ENCODE results near the gene PRR30.
"Not testable (repeated sequence)": the region's sequence is repeated elsewhere in the genome, so short reads cannot be mapped to it uniquely, and the experiment has no call there.

PRR30 gene
- total RNA-seq, result 0 reads per million in 3 experiments

DNA sequence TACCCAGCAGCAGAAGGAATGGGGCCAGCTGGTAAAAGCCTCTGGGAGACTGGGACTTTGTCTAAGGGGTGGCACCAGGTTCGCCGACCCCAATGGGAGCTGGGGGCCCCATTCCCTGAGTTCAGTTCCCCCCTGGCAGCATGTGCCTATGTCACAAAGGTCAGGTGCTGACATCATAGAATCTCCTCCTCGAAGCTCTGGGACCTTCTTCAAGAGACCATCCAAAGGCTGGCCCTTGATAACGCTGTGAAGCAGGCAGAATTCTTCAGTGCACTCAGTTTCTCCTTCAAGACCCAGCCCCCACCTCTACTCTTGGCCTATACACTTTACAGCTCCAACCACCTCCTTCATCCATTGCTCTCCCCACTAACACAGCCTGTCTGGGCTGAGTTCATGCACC lies at the start of gene PRR30:
TSS of gene PRR30 (minus strand) at position 101 of the 400 bp plus-strand sequence. CDS start 1,081 bp downstream, outside the sequence.
- no peak for DNase-seq

DNA sequence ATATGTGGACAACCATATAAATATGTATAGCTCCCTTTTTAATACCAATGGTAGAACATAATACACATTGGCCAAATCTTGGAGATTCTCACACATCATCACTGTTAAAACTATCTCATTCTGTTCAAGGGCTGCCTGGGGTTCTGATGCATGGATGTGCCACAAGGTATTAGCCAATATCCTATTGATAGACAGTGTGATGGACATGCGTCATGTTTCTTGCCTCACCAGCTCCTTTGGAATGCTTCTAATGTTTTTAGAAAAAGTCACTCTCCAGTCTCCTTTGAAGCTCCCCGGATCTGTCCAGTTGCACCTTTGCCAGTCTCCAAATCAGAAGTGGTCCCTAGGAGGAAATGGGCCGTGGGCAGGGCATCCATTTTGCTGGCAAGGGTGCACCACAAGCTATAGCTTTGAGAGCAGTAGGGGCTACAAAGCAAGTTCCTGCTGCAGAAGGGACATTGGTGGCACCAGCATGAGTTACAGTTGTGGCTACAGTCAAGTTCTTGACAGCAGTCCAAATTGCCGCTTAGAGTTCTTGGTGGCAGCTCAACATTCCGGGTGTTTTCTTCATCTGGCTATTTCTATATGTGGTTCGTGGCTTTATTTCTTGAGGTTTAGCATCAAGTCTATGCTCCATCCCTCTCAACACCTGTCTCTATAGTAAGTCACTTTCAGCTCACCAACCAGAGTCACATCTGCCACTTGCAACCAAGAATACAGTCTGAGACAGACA lies 47.6 kb upstream of the PRR30 start:
- DNase-seq, result no peak

DNA sequence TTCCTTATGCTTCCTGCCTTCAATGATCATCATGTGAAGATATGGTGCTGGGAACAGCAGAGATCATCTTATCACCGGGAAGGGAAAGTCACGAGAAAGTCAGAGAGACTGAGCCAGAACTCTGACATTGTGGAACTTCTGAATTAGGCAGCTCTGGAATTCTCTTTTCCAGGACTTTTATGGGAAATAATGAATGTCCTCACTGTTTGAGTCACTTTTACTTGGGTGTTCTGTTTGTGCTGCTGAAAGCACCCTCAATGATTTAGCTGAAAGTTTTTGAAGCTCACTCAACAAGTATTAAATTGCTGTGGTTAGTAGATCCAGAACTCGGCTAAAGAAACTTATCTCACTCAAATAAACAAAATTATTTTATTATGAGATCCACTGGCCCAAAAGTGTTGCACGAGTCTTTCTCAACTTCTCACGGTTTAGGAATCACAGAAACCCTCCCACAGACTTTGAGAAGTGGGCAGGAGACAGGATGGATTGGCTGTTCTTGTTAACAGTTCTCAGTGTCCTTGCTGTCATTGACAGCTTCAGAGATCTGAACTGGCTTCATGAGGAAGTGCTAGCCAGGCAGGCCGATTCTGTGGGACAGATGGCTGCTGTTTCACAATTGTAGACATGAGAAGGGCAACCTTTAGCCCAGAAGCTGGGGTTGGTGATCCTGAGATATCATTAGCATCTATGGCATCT lies 46.3 kb upstream of the PRR30 start:
- no peak for DNase-seq

DNA sequence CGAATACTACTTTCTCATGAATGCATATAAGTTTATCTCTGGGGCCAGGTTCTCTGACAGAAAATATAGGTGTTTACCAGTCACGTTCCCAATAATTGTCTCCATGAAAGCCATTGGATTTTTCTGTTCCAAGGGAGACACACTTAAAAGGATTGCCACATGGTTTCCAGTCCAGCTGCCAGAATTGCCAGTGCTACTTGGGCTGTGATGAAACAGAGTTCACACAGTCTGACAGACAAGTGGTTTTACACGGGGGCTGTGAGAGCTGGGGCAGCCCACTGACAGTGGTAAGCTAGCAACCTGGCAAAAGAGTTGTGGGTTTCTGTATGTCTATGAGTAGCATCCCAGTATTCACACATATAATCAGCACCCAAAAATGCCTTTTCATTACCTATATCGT lies 44.9 kb upstream of the PRR30 start:
- no peak for DNase-seq

DNA sequence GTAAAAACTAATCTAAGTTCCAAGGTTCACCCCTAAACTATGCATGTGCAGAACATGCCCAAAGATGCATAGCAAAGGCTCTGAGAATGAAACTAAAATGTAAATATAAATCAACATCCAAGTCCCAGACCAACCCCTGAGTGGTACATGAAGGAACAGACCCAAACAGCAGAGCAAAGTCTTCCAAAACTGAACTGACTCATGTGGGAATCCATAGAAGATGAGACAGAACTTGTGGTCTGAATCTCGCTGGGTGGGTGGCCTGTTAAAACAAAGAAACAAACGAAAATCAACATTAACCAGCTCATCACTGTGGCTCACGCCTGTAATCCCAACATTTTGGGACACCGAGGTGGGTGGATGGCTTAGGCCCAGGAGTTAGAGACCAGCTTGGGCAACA lies 43.1 kb upstream of the PRR30 start:
- no peak for DNase-seq

DNA sequence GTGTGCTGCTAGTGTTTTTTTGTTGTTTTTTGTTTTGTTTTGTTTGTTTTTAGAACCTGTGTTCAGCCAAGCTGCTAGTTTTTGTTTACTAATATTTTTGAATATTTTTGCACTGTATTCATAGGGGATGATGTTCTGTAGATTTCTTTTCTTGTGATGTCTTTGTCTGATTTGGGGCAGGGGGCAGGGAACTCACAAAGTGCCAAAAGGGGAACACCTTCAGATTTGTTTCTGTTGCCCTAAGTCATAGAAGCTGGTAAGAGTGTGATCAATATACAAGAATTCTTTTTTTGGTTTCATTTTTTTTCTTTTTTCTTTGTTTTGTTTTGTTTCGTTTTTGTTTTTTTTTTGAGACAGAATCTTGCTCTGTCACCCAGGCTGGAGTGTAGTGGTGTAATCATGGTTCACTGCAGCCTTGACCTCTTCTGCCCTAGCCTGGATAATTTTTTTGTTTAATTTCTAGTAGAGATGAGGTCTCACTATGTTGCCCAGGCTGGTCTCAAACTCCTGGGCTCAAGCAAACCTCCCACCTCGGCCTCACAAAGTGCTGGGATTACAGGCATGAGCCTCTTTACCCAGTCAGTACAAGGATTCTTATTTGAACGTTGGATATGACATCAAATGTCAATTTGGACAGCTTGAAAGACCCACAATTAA lies 40.3 kb upstream of the PRR30 start:
- no peak for DNase-seq

DNA sequence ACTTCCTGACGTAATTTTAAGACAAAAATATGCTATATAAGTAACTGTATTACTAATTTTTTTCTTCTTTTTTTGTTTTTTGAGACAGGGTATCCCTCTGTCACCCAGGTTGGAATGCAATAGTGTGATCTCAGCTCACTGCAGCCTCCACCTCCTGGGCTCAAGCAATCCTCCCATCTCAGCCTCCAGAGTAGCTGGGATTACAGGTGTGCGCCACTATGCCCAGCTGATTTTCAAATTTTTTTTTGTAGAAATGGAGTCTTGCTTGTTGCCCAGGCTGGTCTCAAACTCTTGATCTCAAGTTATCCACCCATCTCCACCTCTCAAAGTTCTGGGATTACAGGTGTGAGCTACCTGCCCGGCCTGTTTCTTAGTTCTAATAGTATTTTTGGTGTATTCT lies 39.3 kb upstream of the PRR30 start:
- DNase-seq, result no peak

DNA sequence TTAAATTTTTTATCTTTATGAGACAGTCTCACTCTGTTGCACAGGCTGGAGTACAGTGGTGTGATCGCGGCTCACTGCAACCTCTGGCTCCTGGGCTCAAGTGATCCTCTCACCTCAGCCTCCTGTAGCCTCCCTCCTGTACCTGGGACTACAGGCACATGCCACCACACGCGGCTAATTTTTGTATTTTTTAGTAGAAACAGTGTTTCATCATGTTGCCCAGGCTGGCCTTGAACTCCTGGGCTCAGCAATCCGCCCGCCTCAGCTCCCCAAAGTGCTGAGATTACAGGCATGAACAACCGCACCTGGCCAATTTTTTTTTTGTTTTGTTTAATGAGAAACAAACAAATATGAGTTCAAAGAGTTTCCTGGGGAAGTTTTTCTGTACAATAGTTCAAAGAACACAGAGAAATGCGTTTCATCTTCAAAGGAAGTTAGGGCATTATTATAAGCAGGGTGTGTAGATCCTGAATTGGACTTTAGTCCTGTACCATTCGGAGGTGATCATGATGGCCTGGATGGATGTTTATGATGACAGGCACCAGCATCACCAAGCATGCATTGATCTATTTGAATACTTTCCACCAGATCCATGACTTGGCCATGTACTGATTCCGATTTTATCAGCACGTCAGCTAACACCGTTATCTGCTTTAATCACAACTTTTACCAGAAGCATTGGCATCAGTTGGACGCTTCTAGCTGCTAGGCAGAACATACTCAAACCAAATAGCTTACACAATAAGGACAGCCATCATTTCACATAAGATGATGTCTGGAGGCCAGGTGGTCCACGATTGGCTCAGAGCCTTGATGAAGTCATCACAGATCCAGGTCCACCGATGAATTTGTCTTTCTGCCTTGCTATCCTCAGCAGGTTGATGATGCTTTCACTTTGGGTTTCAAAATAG lies 38.5 kb upstream of the PRR30 start:
- DNase-seq, result no peak

DNA sequence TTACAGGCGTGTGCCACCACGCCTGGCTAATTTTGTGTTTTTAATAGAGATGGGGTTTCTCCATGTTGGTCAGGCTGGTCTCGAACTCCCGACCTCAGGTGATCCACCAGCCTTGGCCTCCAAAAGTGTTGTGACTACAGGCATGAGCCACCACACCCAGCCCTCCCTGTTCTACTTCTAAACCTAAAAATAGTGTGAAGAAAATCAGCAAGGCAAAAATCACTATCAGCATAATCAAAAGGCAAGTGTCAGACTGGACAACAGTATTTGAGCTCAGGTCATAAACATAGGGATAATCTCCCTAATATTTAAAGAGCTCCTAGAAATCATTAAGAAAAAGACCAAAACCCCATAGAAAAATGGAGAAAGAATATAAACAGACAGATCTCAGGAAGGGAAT lies 36.6 kb upstream of the PRR30 start:
- not testable (repeated sequence) for DNase-seq

DNA sequence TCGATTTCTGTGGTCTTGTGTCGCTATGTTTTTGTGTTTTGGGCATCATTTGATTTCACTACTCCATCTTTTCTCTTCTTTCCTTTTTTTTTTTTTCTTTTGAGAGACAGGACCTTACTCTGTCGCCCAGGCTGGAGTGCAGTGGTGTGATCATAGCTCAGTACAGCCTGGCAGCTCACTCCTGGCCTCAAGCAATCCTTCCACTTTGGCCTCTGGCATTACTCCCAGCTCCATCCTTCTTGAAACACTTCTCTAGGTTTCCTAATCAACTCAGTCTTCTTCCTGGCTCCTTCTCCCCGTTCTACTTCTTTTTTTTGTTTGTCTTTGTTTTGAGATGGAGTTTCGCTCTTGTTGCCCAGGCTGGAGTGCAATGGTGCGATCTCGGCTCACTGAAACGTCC lies 36.1 kb upstream of the PRR30 start:
- no peak for DNase-seq

DNA sequence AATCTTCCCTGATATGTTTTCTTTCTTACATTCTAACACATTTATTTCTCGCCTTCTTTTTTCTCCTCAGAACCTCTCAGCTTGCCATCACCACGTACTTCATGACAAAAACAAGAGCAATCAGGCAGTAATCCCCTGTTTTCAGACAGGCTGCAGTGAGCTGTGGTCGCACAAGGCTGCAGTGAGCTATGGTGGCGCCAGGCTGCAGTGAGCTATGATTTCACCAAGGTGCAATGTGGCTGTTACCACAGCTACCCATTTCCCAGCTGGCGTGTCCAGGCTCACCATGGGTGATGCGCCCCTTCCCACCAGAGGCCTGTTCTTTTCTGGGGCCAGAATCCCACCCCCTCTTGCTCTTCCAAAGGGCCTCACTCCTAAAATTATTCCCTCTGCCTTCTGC lies 35.4 kb upstream of the PRR30 start:
- no peak for DNase-seq

DNA sequence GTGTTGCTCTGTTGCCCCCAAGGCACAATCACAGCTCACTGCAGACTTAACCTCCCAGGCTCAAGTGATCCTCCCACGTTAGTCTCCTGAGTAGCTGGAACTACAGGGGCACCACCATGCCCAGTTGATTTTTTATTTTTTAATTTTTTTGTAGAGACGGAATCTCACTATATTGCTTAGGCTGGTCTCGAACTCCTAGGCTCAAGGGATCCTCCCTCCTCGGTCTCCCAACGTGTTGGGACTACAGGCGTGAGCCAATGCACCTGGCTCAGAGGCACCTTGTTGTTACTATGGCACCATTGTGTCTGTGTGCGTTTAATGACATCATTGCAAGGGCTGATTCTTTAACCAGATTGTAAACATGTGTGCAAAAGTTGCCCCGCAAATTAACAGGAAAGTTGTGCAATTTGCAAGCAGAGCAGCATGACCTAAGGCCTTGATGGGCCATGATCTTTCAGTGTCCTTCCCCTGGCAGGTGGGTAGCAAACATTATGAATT lies 32.2 kb upstream of the PRR30 start:
- no peak for DNase-seq

DNA sequence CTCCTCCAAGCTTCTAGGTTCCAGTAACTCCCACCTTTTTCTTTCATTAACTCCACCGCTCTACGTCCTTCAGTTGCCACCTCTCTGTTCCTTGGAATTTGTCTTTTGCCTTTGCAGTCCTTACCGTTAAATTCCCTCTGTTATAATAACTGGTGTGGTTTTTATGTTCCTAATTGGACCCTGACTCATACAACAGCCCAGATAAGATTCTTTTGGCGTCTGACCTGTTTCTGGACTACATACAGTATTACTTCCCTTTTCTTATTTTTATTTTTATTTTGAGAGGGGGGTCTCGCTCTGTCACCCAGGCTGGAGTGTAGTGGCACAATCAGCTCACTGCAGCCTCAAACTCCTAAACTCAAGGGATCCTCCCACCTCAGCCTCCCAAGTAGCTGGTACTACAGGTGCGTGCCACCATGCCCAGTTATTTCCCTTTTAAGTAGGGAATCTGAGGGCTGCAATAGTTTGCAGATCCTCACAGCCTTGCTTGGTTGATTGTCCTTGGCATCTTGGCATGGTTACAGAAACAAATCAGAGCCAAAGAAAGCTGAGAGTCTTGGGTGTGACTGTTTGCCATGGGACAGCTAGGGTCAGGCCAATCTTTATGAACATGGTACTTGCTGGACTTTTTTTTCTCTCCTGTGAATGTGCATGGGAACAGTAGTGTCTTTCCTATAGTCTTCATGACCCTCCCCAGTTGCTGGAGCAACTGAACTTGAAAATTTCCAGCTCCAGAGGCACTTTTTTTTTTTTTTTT lies 31.5 kb upstream of the PRR30 start:
- no peak for DNase-seq

DNA sequence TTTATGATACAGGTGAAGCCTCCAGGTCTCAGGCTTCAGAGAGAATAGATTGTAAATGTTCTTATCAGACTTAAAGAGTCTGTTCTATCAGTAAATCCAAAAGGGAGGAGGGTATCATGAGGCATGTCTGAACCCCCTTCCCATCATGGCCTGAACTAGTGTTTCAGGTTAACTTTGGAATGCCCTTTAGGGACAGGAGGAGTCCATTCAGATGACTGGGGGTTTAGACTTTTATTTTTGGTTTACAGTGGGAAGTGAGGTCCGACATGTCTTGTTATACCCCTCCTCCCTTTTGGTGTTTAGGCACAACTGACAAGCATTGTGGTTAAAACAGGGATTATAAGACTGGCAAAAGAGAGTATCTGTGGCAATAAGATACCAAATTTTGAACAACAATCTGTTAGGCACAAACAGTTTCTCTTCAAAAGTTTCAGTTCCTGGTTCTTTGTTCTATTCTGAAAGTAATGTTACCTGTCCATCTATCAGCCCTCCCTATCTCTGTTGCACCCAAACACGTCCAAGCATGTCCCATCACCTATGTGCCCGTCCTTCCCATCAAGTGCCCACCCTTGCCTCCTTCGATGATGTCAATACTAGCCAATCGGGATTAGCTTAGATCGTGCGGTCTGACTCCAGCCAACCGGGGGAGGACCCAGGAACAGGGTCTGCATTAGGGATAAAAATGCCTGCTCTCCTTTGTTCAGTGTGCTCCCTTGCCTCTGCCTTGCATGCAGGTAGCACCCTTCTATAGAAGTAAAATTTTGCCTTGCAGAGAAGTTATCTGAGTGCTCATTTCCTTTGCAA lies 26.0 kb upstream of the PRR30 start:
- no peak for DNase-seq

DNA sequence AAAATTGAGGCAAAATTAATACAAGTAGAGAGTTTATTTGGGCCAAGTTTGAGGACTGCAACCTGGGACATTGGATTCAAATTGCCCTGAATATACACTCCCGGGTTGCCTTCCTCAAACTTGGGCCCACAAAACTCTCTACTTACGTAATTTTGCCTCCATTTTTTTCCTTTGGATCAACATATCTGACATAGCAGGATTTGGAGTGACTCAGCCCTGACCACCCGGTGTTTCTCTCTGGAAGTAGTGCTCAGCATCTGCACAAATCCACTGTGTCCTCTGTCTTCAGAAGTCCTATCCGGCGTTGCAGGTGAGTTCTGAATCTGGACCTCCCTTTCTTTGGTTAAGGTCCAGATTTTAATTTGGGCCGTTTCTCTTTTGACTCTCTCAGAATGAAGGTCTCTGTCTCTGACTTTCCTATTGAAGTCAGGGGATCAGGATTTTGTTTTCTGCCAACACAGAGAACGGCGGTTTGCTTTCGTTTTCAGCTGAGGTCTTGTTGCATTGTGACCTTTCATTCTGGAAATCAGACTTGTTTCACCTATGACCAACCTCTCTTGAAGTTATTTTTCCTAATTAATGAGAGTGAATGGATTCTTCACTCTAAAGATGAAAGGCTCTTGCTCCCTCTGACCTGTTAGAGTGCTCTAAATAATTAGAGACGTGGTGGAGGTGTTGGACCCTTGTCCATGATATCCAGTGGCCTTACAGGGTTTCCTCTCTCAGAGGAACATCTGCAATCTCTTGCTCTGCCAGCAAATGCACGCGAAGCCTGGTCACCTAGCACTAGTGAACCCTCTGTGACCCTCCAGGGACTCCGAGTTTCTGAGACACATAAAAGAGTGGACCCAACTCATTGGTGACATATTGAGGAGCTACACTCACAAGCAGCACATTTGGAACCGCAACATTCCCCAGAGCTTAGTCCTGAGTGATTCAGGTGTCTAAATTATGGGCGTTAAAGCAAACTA lies 23.2 kb upstream of the PRR30 start:
- no peak for DNase-seq

DNA sequence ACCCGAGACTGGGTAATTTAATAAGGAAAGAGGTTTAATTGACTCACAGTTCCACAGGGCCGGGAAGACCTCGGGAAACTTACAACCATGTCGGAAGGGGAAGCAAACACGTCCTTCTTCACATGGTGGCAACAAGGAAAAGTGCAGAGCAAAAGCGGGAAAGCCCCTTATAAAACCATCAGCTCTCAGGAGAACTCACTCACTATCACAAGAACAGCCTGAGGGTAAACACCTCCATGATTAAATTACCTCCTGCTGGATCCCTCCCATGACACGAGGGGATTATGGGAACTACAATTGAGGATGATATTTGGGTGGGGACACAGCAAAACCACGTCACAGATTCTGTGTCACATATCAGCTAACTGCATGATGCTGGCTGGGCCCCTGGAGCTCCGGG lies 21.0 kb upstream of the PRR30 start:
- DNase-seq, result no peak

DNA sequence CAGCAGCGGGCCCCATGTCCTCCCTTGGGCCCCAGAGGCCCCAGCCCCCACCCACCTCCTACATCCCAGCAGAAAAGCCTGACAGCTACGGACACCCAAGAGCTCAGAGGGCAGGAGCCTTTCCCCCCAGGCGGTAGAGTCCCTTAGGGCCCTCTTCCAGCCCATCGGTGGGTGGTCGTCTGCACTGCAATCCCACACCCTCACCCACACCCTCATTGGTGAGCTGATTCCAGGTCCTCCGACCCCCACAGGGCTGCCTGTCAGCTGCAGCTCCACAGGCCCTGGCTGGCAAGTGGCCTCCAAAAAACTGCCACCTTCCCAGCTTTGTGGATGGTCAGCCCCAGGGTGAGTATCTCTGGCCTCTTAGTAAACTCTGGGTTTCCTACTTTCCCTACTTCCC lies 20.1 kb upstream of the PRR30 start:
- no peak for DNase-seq

DNA sequence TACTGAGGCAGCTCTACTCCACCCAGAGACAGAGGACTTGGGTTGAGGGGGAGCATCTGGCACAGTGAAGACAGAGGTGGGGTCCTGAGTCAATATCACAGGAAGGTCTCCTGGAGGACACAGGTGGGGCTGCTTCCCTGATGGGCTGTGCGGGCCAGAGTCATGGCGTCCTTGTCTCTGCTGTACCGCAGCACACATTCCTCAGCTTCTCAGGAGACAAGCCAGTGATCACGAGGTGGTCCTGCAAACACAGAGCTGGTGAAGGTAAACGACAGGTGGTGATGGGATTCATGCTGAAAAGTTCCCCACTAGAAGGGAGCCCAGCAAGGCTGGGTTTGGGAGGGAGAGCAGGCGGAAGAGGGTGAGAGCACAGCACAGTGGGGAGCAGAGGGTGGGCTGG lies 19.3 kb upstream of the PRR30 start:
- DNase-seq, result no peak

DNA sequence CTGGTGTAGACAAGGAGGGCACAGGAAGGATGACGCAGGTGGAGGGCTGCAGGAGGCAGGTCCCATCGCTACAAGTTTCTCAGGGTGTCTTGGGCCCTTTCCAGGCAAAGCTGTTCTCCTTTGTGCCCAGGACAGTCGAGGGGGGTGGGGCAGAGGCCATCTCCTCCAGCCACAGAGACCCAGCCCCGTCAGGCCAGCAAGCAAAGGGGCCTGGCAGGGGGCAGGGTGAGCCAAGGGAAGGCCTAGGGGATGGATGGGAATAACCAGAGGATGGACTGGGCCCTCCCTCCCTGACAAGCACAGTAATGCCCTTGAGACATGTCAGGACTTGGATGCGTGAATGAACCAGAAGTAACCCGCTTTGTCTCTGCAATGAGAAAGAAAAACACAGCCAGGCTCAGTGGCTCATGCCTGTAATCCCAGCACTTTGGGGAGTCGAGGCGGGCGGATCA lies 15.9 kb upstream of the PRR30 start:
- no peak for DNase-seq

DNA sequence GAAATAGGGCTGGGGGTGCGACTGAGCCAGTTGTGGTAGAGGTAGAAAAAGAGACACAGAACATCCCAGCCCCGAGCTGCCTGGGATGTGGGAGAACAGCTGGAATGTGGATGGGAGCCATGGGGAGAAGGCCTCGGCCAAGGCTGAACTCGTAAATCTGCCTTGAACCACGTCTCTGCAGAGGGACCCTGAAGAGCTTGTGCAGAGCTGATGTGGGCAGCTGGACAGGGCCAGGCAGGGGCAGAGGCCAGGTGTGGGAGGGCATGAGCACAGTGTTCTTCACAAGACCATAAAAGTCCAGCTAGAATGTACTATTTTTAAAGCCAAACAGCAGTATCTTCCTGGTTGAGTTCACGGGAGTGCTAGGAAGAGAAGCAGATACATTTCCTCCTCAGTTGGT lies 15.3 kb upstream of the PRR30 start:
- DNase-seq, result no peak

All from central memory CD4-positive, alpha-beta T cell (primary cell).